Activated naive CD4-positive, alpha-beta T cell treated with anti-CD3 and anti-CD28 coated beads, Interleukin-2, amount 50 U/mL, for 72 hours (primary cell): ENCODE data around the gene FITM2. TPM values are rescaled to one million over a fixed set of nuclear protein-coding genes. Genes with fewer than 3 reads are reported as not detected.
A peak's percentile ranks its signal among the peaks of the same experiment; 100 is the strongest.
"Not testable (repeated sequence)": the region's sequence is repeated elsewhere in the genome, so short reads cannot be mapped to it uniquely, and the experiment has no call there.

ENCODE experiments used
- ATAC-seq, 2 donors: fragments of 150-1000 bp; cut with Tn5 transposase; 2 replicates each; pipeline ENCODE4 v1.10.0; 2021; ENCODE audit warnings: mild to moderate bottlenecking in 2 of 2, moderate library complexity in 2 of 2
- DNase-seq, 2 donors: peaks; one replicate each; pipeline ENCODE4 v3.0.0; 2021 to 2022; ENCODE audit warnings: low spot score in 2 of 2
- H3K27ac Mint-ChIP-seq, 2 donors: one replicate each; pipeline ENCODE4 v1.8.0; 2022; ENCODE audit warnings: mild to moderate bottlenecking in 2 of 2, mixed read lengths in 2 of 2
- H3K36me3 Mint-ChIP-seq, 2 donors: one replicate each; pipeline ENCODE4 v1.8.0; 2022; ENCODE audit warnings: mixed read lengths in 2 of 2
- H3K9me3 Mint-ChIP-seq, 2 donors: one replicate each; pipeline ENCODE4 v1.8.0; 2022; ENCODE audit warnings: mixed read lengths in 2 of 2
- total RNA-seq, 2 donors: library from RNA; stranded (reverse); gene quantifications; one replicate each; pipeline ENCODE4 v1.2.3, GENCODE V29; 2022

The FITM2 gene
- total RNA-seq, 2 donors from 2014 or later, result 2.3 to 2.7 TPM

GRCh38 chr20:44336725-44337380 lies 25.9 kb upstream of the FITM2 start, which contains the start of gene R3HDML:
Gene R3HDML (plus strand): TSS chr20:44337043. CDS start chr20:44337158, 115 bp downstream.
- H3K27ac Mint-ChIP-seq, result no peak within 1 kb of the TSS
- H3K36me3 Mint-ChIP-seq, result no peaks in the 10 kb centered on the region
- H3K9me3 Mint-ChIP-seq, result no peaks in the 10 kb centered on the region
- DNase-seq, result no peak
- ATAC-seq, result no peak

DNA sequence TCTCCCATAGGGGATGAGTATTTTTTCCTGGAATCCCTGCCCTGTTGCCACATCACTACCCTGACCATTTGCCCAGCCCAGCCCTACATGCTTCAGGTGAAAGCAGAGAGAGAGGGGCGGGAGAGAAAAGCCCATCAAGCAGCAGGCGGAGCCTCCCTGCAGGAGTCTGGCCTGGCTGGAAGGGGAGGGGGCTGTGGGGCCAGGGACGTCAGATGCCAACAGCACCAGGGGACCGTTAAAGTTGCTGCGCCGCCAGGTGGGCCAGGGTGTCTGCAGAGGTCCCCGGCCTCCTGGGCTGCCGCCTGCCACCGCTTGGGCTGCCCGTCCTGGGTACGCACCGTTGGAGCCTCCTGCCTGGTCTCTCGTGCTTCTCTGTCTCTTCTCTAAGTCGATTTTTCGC lies 25.1 kb upstream of the FITM2 start:
- H3K9me3 Mint-ChIP-seq, result no peaks in the 10 kb centered on the region

DNA sequence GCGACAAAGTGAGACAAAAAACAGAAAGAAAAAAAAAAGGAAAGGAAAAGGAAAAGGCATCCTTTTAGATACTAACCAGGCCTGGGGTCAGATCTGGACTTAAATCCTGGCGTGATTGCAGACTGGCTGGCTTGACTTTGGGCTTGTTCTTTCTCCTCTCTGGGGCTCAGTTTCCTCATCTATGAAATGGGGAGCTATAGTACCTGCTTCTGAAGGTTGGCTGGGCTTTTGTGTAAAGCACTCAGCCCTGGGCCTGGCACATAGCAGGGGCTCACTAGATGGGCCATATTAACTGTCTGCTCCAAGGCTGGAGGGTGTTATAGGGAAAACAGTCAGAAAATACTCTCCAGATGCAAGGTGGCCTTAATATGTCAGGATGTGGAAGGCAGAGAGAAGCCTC lies 24.7 kb upstream of the FITM2 start:
- no peak for DNase-seq
- no peak for ATAC-seq
- no peaks in the 10 kb centered on the region for H3K36me3 Mint-ChIP-seq
- H3K9me3 Mint-ChIP-seq, result no peaks in the 10 kb centered on the region
- H3K27ac Mint-ChIP-seq, result no peak overlapping the region

More for the DNA sequence above, 25.1 kb upstream of the FITM2 start:
- Mint-ChIP-seq H3K27ac (no peak overlapping the region), H3K36me3 (no peaks in the 10 kb centered on the region)
- DNase-seq, result no peak
- ATAC-seq, result no peak

- Mint-ChIP-seq H3K36me3 (no peaks in the 10 kb centered on the region), H3K9me3 (no peaks in the 10 kb centered on the region), H3K27ac (no peak overlapping the region)
- DNase-seq (no peak), ATAC-seq (no peak)
Measured at GRCh38 chr20:44334709-44335108, 23.7 kb upstream of the FITM2 start.

- H3K27ac Mint-ChIP-seq, result no peak overlapping the region
- H3K9me3 Mint-ChIP-seq, result no peaks in the 10 kb centered on the region
- ATAC-seq (no peak), DNase-seq (no peak)
- H3K36me3 Mint-ChIP-seq, result no peaks in the 10 kb centered on the region
Measured at GRCh38 chr20:44334306-44334705, 23.3 kb upstream of the FITM2 start.

DNA sequence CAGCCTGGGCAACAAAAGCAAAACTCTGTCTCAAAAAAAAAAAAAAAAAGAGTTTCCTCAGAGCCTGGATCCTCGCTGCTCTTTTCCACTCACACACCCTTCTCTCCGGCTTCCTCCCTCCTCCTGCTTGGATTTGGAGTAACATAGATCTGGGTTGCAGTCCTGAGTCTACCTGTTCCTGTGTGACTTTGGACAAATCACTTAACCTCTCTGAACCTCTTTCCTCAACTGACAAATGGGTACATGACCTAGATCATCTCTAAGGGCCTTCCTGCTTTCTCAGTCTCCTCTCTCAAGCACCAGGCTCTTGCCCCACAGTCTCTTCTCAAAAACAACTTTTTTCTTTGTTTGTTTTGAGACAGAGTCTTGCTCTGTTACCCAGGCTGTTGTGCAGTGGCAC lies 20.2 kb upstream of the FITM2 start:
- no peak for ATAC-seq
- H3K36me3 Mint-ChIP-seq, result no peaks in the 10 kb centered on the region
- no peak overlapping the region for H3K27ac Mint-ChIP-seq
- no peak for DNase-seq
- H3K9me3 Mint-ChIP-seq, result no peaks in the 10 kb centered on the region

DNA sequence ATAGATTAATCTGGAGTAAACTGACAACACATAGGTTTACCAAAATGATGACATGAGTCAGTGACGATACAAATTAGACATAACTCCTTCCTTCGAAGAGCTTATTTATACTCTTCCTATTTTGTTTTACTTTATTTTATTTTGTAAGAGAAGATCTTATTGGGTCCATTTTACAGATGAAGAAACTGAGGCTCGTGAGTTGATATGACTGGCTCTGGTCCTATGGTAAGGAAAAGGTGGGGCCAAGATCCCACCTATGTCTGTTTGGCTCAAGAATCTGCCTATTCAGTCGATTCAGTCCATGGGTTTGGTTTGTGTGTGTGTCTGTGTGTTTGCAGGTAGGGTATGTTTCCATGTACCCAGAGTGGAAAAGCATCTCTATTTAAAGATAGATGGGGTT lies 17.4 kb upstream of the FITM2 start:
- ATAC-seq, result no peak
- Mint-ChIP-seq H3K27ac (no peak overlapping the region), H3K9me3 (no peaks in the 10 kb centered on the region), H3K36me3 (no peaks in the 10 kb centered on the region)
- no peak for DNase-seq

GRCh38 chr20:44327748-44328147 lies 16.7 kb upstream of the FITM2 start:
- peak overlapping the region in 1 of 2 donors; percentile 80 for H3K27ac Mint-ChIP-seq
- not testable (repeated sequence) for H3K36me3 Mint-ChIP-seq, ATAC-seq, DNase-seq, H3K9me3 Mint-ChIP-seq

- DNase-seq, result peak in 1 of 2 donors; percentile 21
- H3K27ac Mint-ChIP-seq, result peak overlapping the region in 1 of 2 donors; percentile 51
Measured at GRCh38 chr20:44326391-44327159, 15.6 kb upstream of the FITM2 start.

DNA sequence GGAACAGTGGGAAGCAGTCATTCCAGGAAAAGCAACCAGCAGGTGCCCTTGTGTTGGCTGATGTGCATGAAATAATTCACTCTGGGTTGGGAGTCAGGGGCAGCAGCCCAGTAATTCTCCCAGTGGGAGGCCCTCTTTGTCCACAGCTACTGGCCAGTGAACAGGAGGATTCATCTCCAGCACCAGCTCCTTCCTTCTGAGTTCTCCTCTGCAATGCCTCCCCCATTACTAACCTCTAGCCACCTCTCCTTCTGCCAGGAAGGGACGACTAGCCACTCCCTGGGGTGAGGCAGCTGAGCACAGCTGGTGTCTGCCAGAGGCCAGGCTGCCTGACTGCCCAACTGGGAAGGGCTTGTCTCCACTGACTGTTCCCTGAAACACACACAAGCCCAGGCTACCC lies 13.3 kb upstream of the FITM2 start:
- Mint-ChIP-seq H3K9me3 (no peaks in the 10 kb centered on the region), H3K36me3 (no peaks in the 10 kb centered on the region), H3K27ac (no peak overlapping the region)
- no peak for DNase-seq
- no peak for ATAC-seq

More at GRCh38 chr20:44326391-44327159, 15.6 kb upstream of the FITM2 start:
- H3K9me3 Mint-ChIP-seq, result no peaks in the 10 kb centered on the region
- H3K36me3 Mint-ChIP-seq, result no peaks in the 10 kb centered on the region
- peak; percentile 71 to 72 for ATAC-seq

DNA sequence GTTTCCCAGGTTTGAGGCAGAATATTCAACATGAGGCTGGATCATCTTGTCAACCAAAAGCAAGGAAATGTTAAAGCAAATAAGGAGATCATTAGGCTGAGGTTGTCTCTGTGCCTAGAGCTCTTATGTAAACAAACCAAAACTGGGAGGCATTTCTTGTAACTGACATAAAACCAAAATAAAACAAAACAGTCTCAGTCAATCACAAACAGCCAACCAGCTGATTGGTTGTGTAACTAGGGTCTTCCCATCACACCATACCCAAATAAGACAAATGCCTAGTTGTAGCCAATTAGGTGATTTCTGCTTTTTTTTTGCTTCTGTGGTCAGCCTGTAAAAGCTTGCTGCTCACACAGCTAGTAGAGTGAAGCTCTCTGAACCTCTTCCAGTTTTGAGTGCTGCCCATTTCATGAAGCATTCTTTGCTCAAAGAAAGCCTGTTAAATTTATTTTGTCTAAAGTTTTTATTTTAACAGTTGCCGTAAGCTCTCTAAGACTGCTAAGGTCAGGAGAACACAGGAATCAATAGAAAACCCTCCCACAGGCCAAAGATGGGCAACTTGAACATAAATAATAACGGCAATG lies 8.9 kb upstream of the FITM2 start:
- Mint-ChIP-seq H3K36me3 (no peaks in the 10 kb centered on the region), H3K27ac (no peak overlapping the region), H3K9me3 (no peaks in the 10 kb centered on the region)
- ATAC-seq (no peak), DNase-seq (no peak)

GRCh38 chr20:44314870-44315269 lies 3.9 kb upstream of the FITM2 start:
- ATAC-seq, result no peak
- peaks cover 0 to 8% of the 10 kb centered on the region in 2 donors for H3K36me3 Mint-ChIP-seq
- no peak for DNase-seq
- no peaks in the 10 kb centered on the region for H3K9me3 Mint-ChIP-seq
- no peak overlapping the region for H3K27ac Mint-ChIP-seq

DNA sequence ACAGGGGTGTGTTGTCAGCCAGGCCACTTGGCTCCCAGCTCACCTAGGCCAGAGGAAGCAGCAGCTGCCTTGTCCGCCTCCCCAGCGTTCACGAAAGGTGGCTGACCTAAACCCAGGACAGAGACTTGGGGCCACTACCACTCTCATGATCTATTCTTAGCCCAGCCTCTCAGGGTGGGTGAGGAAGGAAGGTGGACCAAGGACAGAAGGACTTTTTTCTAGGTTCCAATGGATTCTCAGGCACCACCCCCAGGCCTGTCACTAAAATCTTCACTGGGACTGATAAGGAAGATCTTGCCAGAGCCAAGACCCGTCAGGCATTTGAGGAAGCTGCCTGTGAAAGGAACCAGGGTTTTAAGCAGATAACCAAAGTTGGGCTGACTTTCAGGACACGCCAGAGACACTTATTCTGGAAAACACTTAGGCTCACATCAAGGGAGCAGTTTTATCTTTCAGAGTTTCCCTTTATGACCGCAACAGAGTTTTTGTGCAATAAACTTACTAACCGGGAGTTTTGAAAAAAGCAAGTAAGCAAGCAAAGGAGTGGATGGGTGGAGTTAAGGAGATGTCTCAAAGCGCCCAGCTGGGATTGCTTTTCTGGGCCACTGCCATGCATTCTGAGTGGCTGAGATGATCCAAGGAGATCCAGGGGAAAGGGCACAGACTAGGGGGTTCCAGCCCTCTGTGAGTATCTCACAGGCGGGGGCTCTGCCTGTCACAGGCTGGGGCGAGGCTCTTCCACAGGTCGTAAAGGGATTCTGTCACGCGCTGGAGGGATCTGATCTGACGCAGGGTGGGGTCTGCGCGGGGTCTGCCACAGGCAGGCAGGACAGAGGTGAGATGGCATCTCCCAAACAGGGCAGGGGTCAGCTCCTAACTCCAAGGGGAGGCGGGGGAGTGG lies 989 bp downstream of the FITM2 start:
- Mint-ChIP-seq H3K27ac (peak overlapping the region; percentile 92 to 96), H3K36me3 (peaks cover 0 to 12% of the 10 kb centered on the region in 2 donors), H3K9me3 (no peaks in the 10 kb centered on the region)
- DNase-seq (no peak), ATAC-seq (no peak)

- DNase-seq, result no peak
- H3K9me3 Mint-ChIP-seq, result no peaks in the 10 kb centered on the region
- ATAC-seq, result no peak
- no peak overlapping the region for H3K27ac Mint-ChIP-seq
- H3K36me3 Mint-ChIP-seq, result peaks cover 0 to 12% of the 10 kb centered on the region in 2 donors
Measured at GRCh38 chr20:44306927-44307326, 4.1 kb downstream of the FITM2 start.

DNA sequence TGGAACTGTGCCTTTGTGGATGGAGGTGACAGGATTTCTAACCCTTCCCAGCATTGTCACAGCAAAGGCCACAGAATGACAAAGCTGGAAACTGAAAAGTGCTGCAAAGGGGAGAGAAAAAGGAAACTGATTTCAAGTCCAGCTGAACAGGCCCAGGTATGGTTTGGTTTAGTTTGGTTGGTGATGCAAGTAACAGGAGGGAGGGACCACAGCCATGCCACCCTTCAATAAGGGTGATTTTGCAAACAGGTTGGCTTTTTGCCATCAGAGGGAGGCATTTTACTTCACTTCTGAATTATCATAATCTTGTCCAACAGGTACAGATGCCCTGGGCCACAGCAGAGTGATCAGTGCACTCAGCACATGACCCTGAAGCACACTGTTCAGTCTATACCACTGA lies 6.6 kb downstream of the FITM2 start:
- H3K36me3 Mint-ChIP-seq, result peaks cover 0 to 4% of the 10 kb centered on the region in 2 donors
- H3K27ac Mint-ChIP-seq, result no peak overlapping the region
- ATAC-seq (no peak), DNase-seq (no peak)
- no peaks in the 10 kb centered on the region for H3K9me3 Mint-ChIP-seq

- Mint-ChIP-seq H3K27ac (no peak overlapping the region), H3K36me3 (peaks cover 0 to 4% of the 10 kb centered on the region in 2 donors), H3K9me3 (no peaks in the 10 kb centered on the region)
- DNase-seq (no peak), ATAC-seq (no peak)
Measured at GRCh38 chr20:44302736-44303135, 8.3 kb downstream of the FITM2 start.
